ENCODE measurements around the gene ZNF350. TPM values are rescaled to one million over a fixed set of nuclear protein-coding genes. Genes with fewer than 3 reads are reported as not detected.
"Not testable (repeated sequence)": the region's sequence is repeated elsewhere in the genome, so short reads cannot be mapped to it uniquely, and the experiment has no call there.

The ZNF350 gene
- total RNA-seq, 1 experiment from 2014 or later = 1.9 TPM

DNA sequence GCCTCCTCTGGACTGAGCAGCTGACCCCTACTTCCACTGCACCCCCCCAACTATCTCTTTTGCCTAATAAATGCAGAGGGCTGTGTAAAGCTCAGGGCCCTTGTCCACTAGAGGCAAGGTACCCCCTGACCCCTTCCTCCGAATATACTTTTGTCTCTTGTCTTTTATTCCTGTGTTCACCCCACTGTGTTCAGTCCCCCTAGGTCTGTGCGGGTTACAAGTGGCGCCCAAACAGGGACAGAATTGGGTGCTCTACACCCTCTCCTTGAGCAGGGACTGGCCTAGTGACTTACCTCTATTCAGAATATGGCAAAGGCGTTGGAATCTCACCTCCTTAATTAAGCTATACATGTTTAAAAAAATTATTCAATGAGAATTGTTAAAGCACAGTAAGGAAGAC is 15.0 kb downstream of the ZNF350 start:
- DNase-seq (ENCODE audit: low spot score) = no peak

DNA sequence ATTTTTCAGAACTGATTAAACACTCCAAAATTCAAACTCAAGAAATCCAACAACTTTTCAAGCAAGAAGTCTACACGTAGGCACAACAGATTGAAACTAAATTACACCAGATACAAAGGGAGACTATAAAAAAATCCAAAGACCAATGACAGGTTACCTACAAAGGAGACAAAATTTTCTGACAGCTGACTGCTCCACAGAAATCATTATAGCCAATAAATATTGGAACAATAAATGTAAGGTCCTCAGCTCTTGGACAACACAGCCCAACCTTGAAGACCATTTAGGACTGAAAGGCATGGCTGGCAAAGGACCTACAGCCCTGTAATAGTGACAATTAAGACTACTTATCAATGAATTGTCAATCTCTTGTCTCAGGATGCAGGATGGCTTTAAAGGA is 15.9 kb downstream of the ZNF350 start:
- DNase-seq (ENCODE audit: low spot score) = no peak

DNA sequence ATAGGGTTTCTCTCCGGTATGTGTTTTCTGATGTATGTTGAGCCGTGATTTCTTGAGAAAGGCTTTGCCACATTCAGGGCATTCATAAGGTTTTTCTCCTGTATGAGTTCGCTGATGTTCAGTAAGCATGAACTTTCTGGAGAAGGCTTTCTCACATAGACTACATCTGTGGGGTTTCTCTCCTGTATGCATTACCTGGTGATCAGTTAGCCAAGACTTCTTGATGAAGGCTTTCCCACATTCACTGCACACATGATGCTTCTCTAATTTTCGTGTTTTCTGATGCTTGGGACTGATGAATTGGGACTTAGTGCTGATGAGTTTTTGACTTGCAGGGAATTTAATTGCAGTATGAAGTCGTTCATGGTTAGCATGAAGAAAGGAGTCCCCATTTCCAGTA is 21.1 kb downstream of the ZNF350 start:
- DNase-seq (ENCODE audit: low spot score) = no peak

DNA sequence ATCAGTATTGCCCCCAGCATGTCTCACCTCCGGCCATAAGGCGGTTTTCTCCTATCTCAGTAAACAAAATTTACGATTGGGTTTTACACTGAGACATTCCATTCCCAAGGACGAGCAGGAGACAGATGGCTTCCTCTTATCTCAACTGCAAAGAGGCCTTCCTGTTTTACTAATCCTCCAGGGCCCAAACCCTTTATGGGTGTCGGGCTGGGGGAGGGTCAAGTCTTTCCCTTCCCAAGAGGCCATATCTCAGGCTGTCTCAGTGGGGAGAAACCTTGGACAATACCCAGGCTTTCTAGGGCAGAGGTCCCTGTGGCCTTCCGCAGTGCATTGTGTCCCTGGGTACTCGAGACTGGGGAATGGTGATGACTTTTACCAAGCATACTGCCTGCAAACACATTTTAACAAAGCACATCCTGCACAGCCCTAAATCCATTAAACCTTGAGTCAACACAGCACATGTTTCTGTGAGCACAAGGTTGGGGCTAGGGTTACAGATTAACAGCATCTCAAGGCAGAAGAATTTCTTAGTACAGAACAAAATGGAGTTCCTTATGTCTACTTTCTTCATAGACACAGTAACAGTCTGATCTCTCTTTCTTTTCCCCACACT is 25.9 kb downstream of the ZNF350 start:
- DNase-seq (ENCODE audit: low spot score) = peak; percentile 20

DNA sequence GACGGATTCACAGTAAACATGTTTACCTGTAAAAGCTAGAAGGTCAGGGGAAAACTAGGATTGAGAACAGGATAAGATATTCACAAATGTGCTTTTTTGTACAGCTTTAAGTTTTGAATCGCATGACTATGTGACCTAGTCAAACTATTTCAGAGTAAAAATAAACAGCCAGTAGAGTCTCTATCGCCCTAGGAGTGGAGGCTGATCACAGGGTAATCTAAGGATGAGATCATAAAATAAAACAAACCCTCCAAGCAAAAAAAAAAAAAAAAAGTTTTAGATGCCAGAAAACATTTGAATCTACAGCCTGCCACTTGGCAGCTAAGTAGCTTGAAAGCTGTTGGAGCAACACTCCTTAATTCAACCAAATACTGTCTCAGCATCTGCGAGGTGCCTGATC is 26.8 kb downstream of the ZNF350 start:
- DNase-seq (ENCODE audit: low spot score) = no peak

DNA sequence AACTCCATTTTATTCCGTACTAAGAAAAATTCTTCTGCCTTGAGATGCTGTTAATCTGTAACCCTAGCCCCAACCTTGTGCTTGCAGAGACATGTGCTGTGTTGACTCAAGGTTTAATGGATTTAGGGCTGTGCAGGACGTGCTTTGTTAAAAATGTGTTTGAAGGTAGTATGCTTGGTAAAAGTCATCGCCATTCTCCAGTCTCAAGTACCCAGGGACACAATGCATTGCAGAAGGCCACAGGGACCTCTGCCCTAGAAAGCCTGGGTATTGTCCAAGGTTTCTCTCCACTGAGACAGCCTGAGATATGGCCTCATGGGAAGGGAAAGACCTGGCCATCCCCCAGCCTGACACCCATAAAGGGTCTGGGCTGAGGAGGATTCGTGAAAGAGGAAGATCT is 28.8 kb downstream of the ZNF350 start:
- DNase-seq (ENCODE audit: low spot score) = not testable (repeated sequence)

DNA sequence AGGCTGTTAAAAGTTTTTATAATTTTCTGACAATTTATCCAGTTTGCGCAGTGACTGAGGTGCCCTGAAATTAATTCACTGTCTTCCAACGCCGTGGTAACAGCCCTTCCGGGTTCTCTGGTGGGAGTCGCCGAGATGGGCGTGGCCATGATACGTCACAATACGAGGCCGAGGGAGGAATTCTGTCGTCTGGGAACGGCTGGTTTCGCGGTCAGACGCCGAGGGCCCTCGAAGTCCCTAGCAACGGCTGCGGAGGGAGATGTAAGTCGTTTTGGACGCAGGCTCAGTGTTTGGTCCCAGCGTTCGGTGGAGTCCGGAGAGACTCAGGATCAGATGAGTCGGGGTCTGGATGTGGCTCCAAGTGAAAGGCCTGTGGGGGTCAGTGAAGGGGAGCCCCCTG is 37.7 kb downstream of the ZNF350 start:
- DNase-seq (ENCODE audit: low spot score) = no peak

GRCh38 chr19:51946602-51947001 is 40.0 kb downstream of the ZNF350 start:
- no peak for DNase-seq (ENCODE audit: low spot score)

GRCh38 chr19:51944798-51945552 is 41.7 kb downstream of the ZNF350 start:
- no peak for DNase-seq (ENCODE audit: low spot score)

- DNase-seq (ENCODE audit: low spot score) = no peak
These were observed 47.7 kb downstream of the ZNF350 start for GRCh38 chr19:51938936-51939335.

DNA sequence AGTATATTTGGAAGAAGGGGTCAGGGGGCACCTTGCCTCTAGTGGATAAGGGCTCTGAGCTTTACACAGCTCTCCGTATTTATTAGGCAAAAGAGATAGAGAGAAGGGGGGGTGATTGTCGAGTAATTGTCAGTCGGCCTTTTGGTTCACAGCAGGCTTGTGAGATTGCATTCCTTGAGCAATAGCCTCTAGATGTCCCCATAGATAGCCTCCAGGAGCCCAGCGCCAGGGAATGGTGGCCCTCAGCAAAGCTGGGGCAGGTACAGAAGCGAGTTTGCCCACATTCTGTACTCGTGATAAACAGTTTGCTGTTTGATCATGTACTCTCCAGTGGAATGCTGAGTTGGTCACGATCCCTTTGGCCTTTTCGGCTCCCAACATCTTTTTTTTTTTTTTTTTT is 54.7 kb downstream of the ZNF350 start:
- no peak for DNase-seq (ENCODE audit: low spot score)

DNA sequence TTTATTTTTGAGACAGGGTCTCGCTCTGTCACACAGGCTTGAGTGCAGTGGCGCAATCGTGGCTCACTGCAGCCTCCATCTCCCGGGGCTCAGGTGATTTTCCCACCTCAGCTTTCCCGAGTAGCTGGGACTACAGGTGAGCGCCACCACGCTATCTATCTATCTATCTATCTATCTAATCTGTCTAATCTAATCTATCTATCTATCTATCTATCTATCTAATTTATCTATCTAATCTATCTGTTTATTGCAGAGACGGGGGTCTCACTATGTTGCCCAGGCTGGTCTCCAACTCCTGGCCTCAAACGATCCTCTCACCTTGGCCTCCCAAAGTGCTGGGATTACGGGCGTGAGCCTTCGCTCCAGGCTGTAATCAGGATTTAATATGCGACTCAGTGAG is 58.8 kb downstream of the ZNF350 start:
- DNase-seq (ENCODE audit: low spot score) = no peak

- peak; percentile 88 for DNase-seq (ENCODE audit: low spot score)
These were observed 59.6 kb downstream of the ZNF350 start, which contains the start of gene ZNF613 for GRCh38 chr19:51926784-51927741. Gene ZNF613 (plus strand): TSS chr19:51927472. CDS start chr19:51936221, 8,749 bp downstream.

DNA sequence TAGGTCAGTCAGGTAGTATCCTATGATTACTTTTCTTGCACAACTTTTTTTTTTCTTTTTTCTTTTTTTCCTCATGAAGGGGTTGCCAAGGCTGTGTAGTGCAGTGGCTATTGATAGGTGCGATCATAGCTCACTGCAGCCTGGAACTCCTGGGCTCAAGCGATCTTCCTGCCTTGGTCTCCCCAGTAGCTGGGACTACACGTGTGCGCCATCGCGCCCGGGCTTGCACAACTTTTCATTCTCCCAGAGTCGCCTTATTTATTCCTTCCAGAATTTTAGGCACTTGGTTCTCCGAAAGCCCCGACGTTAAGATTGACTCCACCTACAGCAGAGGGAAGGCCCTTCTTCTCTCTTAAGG is 60.2 kb downstream of the ZNF350 start:
- no peak for DNase-seq (ENCODE audit: low spot score)

DNA sequence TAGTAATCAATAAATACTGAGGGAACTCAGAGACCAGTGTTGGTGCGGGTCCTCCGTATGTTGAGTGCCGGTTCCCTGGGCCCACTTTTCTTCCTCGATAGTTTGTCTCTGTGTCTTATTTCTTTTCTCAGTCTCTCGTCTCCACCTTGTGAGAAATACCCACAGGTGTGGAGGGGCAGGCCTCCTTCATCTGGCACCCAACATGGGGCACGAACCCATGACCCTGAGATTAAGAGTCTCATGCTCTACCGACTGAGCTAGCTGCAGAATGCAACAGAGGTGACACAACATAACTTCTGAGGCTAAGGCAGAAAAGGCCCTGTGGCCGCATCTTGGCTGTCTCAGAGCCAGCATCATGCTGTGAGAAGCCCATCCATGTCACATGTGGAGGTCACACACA is 64.7 kb downstream of the ZNF350 start:
- DNase-seq (ENCODE audit: low spot score) = no peak

GRCh38 chr19:51919606-51920005 is 67.0 kb downstream of the ZNF350 start:
- no peak for DNase-seq (ENCODE audit: low spot score)

GRCh38 chr19:51916167-51916566 is 70.5 kb downstream of the ZNF350 start:
- DNase-seq (ENCODE audit: low spot score) = no peak

DNA sequence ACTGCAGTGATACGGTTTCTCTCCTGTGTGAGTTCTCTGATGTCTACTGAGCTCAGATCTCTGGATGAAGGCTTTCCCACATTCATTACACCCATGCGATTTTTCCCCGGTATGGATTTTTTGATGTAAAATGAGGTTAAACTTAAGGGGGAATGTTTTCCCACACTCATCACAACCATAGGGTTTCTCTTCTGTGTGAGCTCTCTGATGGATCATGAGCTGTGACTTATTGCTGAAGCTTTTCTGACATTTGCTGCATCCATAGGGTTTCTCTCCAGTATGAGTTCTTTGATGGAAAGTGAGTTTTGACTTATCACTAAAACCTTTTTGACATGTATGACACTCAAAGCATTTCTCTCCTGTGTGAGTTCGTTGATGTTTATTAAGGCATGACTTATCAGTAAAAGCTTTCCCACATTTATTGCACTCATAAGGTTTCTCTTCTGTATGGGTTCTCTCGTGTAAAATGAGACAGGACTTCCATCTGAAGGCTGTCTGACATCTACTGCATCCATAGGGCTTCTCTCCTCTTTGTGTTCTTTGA is 71.2 kb downstream of the ZNF350 start:
- DNase-seq (ENCODE audit: low spot score) = no peak
